HepG2 (cell line): Measurements from ENCODE around the gene GNG2. TPM values are rescaled to one million over a fixed set of nuclear protein-coding genes. Genes with fewer than 3 reads are reported as not detected.

Experiments used
- ASH2L ChIP-seq: fragments of 300-600, 200-600 bp; sonication (generic); IDR thresholded peaks from 2 replicates; pipeline ENCODE4 v1.7.0; 2017; ENCODE audit warnings: low read depth, mild to moderate bottlenecking, moderate library complexity, mixed read lengths, low read length; ENCODE audit not compliant: insufficient read length
- ATF1 ChIP-seq: IDR thresholded peaks from 2 replicates; pipeline ENCODE4 v1.6.1; 2016; ENCODE audit warnings: mild to moderate bottlenecking, control low read depth
- ATF3 ChIP-seq: sonication (generic); formaldehyde crosslinking; IDR thresholded peaks from 2 replicates; pipeline ENCODE4 v1.4.0; 2020; ENCODE audit warnings: missing genetic modification reagents
- FOXO1 ChIP-seq: sonication (generic); formaldehyde crosslinking; IDR thresholded peaks from 2 replicates; pipeline ENCODE4 v1.4.0; 2020; ENCODE audit warnings: missing genetic modification reagents
- HOXA5 ChIP-seq: sonication (generic); formaldehyde crosslinking; IDR thresholded peaks from 2 replicates; pipeline ENCODE4 v1.4.0; 2020; ENCODE audit warnings: missing genetic modification reagents
- IRX3 ChIP-seq: sonication (generic); formaldehyde crosslinking; IDR thresholded peaks from 2 replicates; pipeline ENCODE4 v1.8.1; 2023; ENCODE audit warnings: mild to moderate bottlenecking, low read depth, missing genetic modification reagents, borderline replicate concordance
- KDM5A ChIP-seq: fragments of 200-600 bp; sonication (generic); IDR thresholded peaks from 2 replicates; pipeline ENCODE4 v1.7.0; 2018; ENCODE audit warnings: antibody characterized with exemption, mild to moderate bottlenecking, low read length, borderline replicate concordance
- KMT2A ChIP-seq: sonication (generic); formaldehyde crosslinking; IDR thresholded peaks from 2 replicates; pipeline ENCODE4 v1.4.0; 2020; ENCODE audit warnings: missing genetic modification reagents
- MAF1 ChIP-seq: sonication (generic); formaldehyde crosslinking; IDR thresholded peaks from 2 replicates; pipeline ENCODE4 v1.5.0; 2020; ENCODE audit warnings: missing genetic modification reagents, borderline replicate concordance
- MAX ChIP-seq: IDR thresholded peaks from 2 replicates; pipeline ENCODE4 v1.6.1; 2012; ENCODE audit warnings: inconsistent platforms
- NFYB ChIP-seq: sonication (generic); formaldehyde crosslinking; IDR thresholded peaks from 2 replicates; pipeline ENCODE4 v1.4.0; 2020; ENCODE audit warnings: missing genetic modification reagents
- PHF21A ChIP-seq: sonication (generic); formaldehyde crosslinking; IDR thresholded peaks from 2 replicates; pipeline ENCODE4 v1.5.0; 2020; ENCODE audit warnings: mild to moderate bottlenecking, missing genetic modification reagents
- TAF1 ChIP-seq: sonication (generic); formaldehyde crosslinking; IDR thresholded peaks from 2 replicates; pipeline ENCODE4 v1.4.0; 2020; ENCODE audit warnings: missing genetic modification reagents
- TRAFD1 ChIP-seq: sonication (generic); formaldehyde crosslinking; IDR thresholded peaks from 2 replicates; pipeline ENCODE4 v1.5.1; 2020; ENCODE audit warnings: missing genetic modification reagents, mild to moderate bottlenecking, borderline replicate concordance
- ZFP91 ChIP-seq: sonication (generic); formaldehyde crosslinking; IDR thresholded peaks from 2 replicates; pipeline ENCODE4 v1.9.0; 2022; ENCODE audit warnings: missing genetic modification reagents, mild to moderate bottlenecking, borderline replicate concordance
- ZHX2 ChIP-seq, 2 experiments: sonication (generic) in 1 of 2; formaldehyde crosslinking in 1 of 2; IDR thresholded peaks; 2 replicates each; pipeline versions ENCODE4 v1.6.1 to v1.9.0; 2014 to 2022; ENCODE audit warnings: antibody characterized with exemption in 1 of 2, borderline replicate concordance in 1 of 2, inconsistent platforms in 1 of 2, low read depth in 1 of 2, missing genetic modification reagents in 1 of 2
- ZNF768 ChIP-seq: sonication (generic); formaldehyde crosslinking; IDR thresholded peaks from 2 replicates; pipeline ENCODE4 v1.4.0; 2020; ENCODE audit warnings: missing genetic modification reagents
- ZNF772 ChIP-seq: sonication (generic); formaldehyde crosslinking; IDR thresholded peaks from 2 replicates; pipeline ENCODE4 v1.5.0; 2020; ENCODE audit warnings: mild to moderate bottlenecking, missing genetic modification reagents
- polyA plus RNA-seq, 8 experiments: library from polyadenylated mRNA; depleted of rRNA in 3 of 8; stranded (reverse) in 7 of 8; unstranded in 1 of 8; fragments of >200 nt; fragmentation: Illumina TruSeq in 4 of 8; extraction: Trizol in 4 of 8; gene quantifications; 2 replicates each; pipeline versions ENCODE4 v1.2.1 to v1.2.3, GENCODE V29; 2011 to 2016; ENCODE audit warnings: low read depth in 4 of 8, missing spikeins in 1 of 8, mixed read lengths in 1 of 8; ENCODE audit not compliant: insufficient read depth in 1 of 8
- total RNA-seq, 5 experiments: library from RNA; depleted of rRNA; stranded (reverse); fragments of >200 nt; fragmentation: Illumina TruSeq; extraction: Trizol; gene quantifications; 2 replicates each; pipeline ENCODE4 v1.2.3, GENCODE V29; 2016; ENCODE audit warnings: low read depth in 1 of 5

Gene GNG2
- total and polyA plus RNA-seq, 2 of the 13 experiments (the other 11 are each of a cell fraction or from before 2014, with no cell fraction given): not detected

GRCh38 chr14:51989293-51990234 is 129.2 kb downstream of the GNG2 start, which contains the start of gene RTRAF (continued):
- TF ChIP-seq ZHX2 (IDR thresholded peaks at IDR 0.05; ENCODE audit: low read depth) (peak; percentile 67; the same call in 1 of the 2 replicates), ZHX2 (CRISPR knock-in tag; IDR thresholded peaks at IDR 0.05; ENCODE audit: borderline replicate concordance) (no peak), ZFP91 (CRISPR knock-in tag) (peak; percentile 75; the same call in 1 of the 2 replicates), HOXA5 (CRISPR knock-in tag) (peak; percentile 71), IRX3 (peak; percentile 87), ZNF772 (CRISPR knock-in tag) (peak; percentile 30; the same call in 1 of the 2 replicates), ASH2L (peak; percentile 93), FOXO1 (CRISPR knock-in tag) (peak; percentile 59; the same call in 1 of the 2 replicates), MAX (peak; percentile 78), TAF1 (peak; percentile 90), KMT2A (CRISPR knock-in tag) (peak; percentile 94), ZNF768 (peak; percentile 70; the same call in 1 of the 2 replicates), MAF1 (CRISPR knock-in tag) (peak; percentile 54; the same call in 1 of the 2 replicates), PHF21A (CRISPR knock-in tag) (peak; percentile 53), ATF1 (CRISPR knock-in tag) (peak; percentile 95), TRAFD1 (CRISPR knock-in tag) (no peak), NFYB (CRISPR knock-in tag) (peak; percentile 97), ATF3 (CRISPR knock-in tag) (peak; percentile 26; the same call in 1 of the 2 replicates), KDM5A (peak; percentile 68; the same call in 1 of the 2 replicates)
